Immature natural killer cell (primary cell): ENCODE results near the gene COL20A1. TPM values are rescaled to one million over a fixed set of nuclear protein-coding genes. Genes with fewer than 3 reads are reported as not detected.

Source experiments
- DNase-seq, 3 donors: peaks; one replicate each; pipeline ENCODE4 v3.0.0; 2022; ENCODE audit warnings: mixed read lengths in 1 of 3
- H3K27ac Mint-ChIP-seq, 6 donors: one replicate each; pipeline ENCODE4 v1.8.0; 2020; ENCODE audit warnings: mixed read lengths in 6 of 6, mild to moderate bottlenecking in 5 of 6, inconsistent platforms in 4 of 6, moderate library complexity in 3 of 6
- H3K27me3 Mint-ChIP-seq, 3 donors: one replicate each; pipeline ENCODE4 v1.8.0; 2020 to 2021; ENCODE audit warnings: low read depth in 3 of 3, mild to moderate bottlenecking in 3 of 3, mixed read lengths in 3 of 3, moderate library complexity in 3 of 3, inconsistent platforms in 1 of 3
- H3K36me3 Mint-ChIP-seq, 3 donors: one replicate each; pipeline ENCODE4 v1.8.0; 2020; ENCODE audit warnings: mixed read lengths in 3 of 3, inconsistent platforms in 2 of 3, mild to moderate bottlenecking in 2 of 3
- H3K4me1 Mint-ChIP-seq, 2 donors: one replicate each; pipeline ENCODE4 v1.8.0; 2020; ENCODE audit warnings: inconsistent platforms in 2 of 2, mild to moderate bottlenecking in 2 of 2, mixed read lengths in 2 of 2, moderate library complexity in 1 of 2
- H3K4me3 Mint-ChIP-seq, 5 donors: one replicate each; pipeline ENCODE4 v1.8.0; 2020; ENCODE audit warnings: mild to moderate bottlenecking in 5 of 5, mixed read lengths in 5 of 5, inconsistent platforms in 3 of 5, moderate library complexity in 3 of 5
- H3K9me3 Mint-ChIP-seq, 6 donors: one replicate each; pipeline ENCODE4 v1.8.0; 2020; ENCODE audit warnings: mild to moderate bottlenecking in 6 of 6, mixed read lengths in 6 of 6, inconsistent platforms in 4 of 6, moderate library complexity in 3 of 6
- polyA plus RNA-seq, 3 donors: library from polyadenylated mRNA; unstranded; fragments of 300-500 nt; fragmentation: Illumina TruSeq; gene quantifications; one replicate each; pipeline ENCODE4 v1.2.3, GENCODE V29; 2021

COL20A1 gene
- polyA plus RNA-seq, 3 donors from 2014 or later, result not detected

GRCh38 chr20:63367446-63368055 lies 74.6 kb downstream of the COL20A1 start:
- H3K27me3 Mint-ChIP-seq, result peaks cover 1 to 5% (median 3%) of the 10 kb centered on the region in 3 donors
- no peak for DNase-seq
- peaks cover 0 to under 1% of the 10 kb centered on the region in 2 donors for H3K4me1 Mint-ChIP-seq
- no peak overlapping the region for H3K27ac Mint-ChIP-seq
- H3K4me3 Mint-ChIP-seq, result no peak overlapping the region
- no peaks in the 10 kb centered on the region for H3K9me3 Mint-ChIP-seq
- H3K36me3 Mint-ChIP-seq, result no peaks in the 10 kb centered on the region

GRCh38 chr20:63368151-63368550 lies 75.2 kb downstream of the COL20A1 start:
- no peaks in the 10 kb centered on the region for H3K36me3 Mint-ChIP-seq
- H3K27me3 Mint-ChIP-seq, result peaks cover 1 to 5% (median 5%) of the 10 kb centered on the region in 3 donors
- DNase-seq, result no peak
- H3K9me3 Mint-ChIP-seq, result no peaks in the 10 kb centered on the region
- no peak overlapping the region for H3K4me3 Mint-ChIP-seq
- no peaks in the 10 kb centered on the region for H3K4me1 Mint-ChIP-seq
- H3K27ac Mint-ChIP-seq, result no peak overlapping the region

- Mint-ChIP-seq H3K9me3 (no peaks in the 10 kb centered on the region), H3K27ac (no peak overlapping the region), H3K4me1 (no peaks in the 10 kb centered on the region), H3K27me3 (peaks cover 1 to 5% (median 1%) of the 10 kb centered on the region in 3 donors), H3K36me3 (no peaks in the 10 kb centered on the region), H3K4me3 (no peak overlapping the region)
- no peak for DNase-seq
Observed at GRCh38 chr20:63369024-63369530, 76.1 kb downstream of the COL20A1 start.

- no peaks in the 10 kb centered on the region for H3K36me3 Mint-ChIP-seq
- no peak overlapping the region for H3K4me3 Mint-ChIP-seq
- H3K27ac Mint-ChIP-seq, result no peak overlapping the region
- H3K27me3 Mint-ChIP-seq, result peaks cover 1 to 5% (median 1%) of the 10 kb centered on the region in 3 donors
- DNase-seq, result no peak
- no peaks in the 10 kb centered on the region for H3K9me3 Mint-ChIP-seq
- H3K4me1 Mint-ChIP-seq, result no peaks in the 10 kb centered on the region
Observed at GRCh38 chr20:63369724-63370617, 77.0 kb downstream of the COL20A1 start.

- Mint-ChIP-seq H3K36me3 (no peaks in the 10 kb centered on the region), H3K4me3 (no peak overlapping the region), H3K27ac (no peak overlapping the region), H3K27me3 (peaks cover 1 to 7% (median 1%) of the 10 kb centered on the region in 3 donors), H3K9me3 (no peaks in the 10 kb centered on the region), H3K4me1 (no peaks in the 10 kb centered on the region)
- DNase-seq, result no peak
Observed at GRCh38 chr20:63370618-63371187, 77.7 kb downstream of the COL20A1 start.

- Mint-ChIP-seq H3K4me1 (no peaks in the 10 kb centered on the region), H3K36me3 (no peaks in the 10 kb centered on the region), H3K9me3 (no peaks in the 10 kb centered on the region), H3K27me3 (peaks cover 1 to 7% (median 1%) of the 10 kb centered on the region in 3 donors), H3K27ac (no peak overlapping the region), H3K4me3 (no peak overlapping the region)
- no peak for DNase-seq
Observed at GRCh38 chr20:63371291-63371865, 78.4 kb downstream of the COL20A1 start.

- Mint-ChIP-seq H3K27ac (no peak overlapping the region), H3K27me3 (peaks cover 0 to 7% (median 0%) of the 10 kb centered on the region in 3 donors), H3K36me3 (no peaks in the 10 kb centered on the region), H3K4me3 (no peak overlapping the region), H3K9me3 (no peaks in the 10 kb centered on the region), H3K4me1 (no peaks in the 10 kb centered on the region)
- no peak for DNase-seq
Observed at GRCh38 chr20:63372971-63373885, 80.2 kb downstream of the COL20A1 start.

GRCh38 chr20:63373996-63374395 lies 81.0 kb downstream of the COL20A1 start:
- Mint-ChIP-seq H3K36me3 (no peaks in the 10 kb centered on the region), H3K27me3 (peaks cover 0 to 7% (median 1%) of the 10 kb centered on the region in 3 donors), H3K9me3 (no peaks in the 10 kb centered on the region), H3K4me1 (no peaks in the 10 kb centered on the region), H3K4me3 (no peak overlapping the region), H3K27ac (no peak overlapping the region)
- no peak for DNase-seq

GRCh38 chr20:63374504-63374903 lies 81.5 kb downstream of the COL20A1 start:
- Mint-ChIP-seq H3K4me1 (no peaks in the 10 kb centered on the region), H3K4me3 (no peak overlapping the region), H3K36me3 (no peaks in the 10 kb centered on the region), H3K27me3 (peaks cover 0 to 5% (median 1%) of the 10 kb centered on the region in 3 donors), H3K9me3 (no peaks in the 10 kb centered on the region), H3K27ac (no peak overlapping the region)
- no peak for DNase-seq

- no peak overlapping the region for H3K27ac Mint-ChIP-seq
- H3K9me3 Mint-ChIP-seq, result no peaks in the 10 kb centered on the region
- no peaks in the 10 kb centered on the region for H3K4me1 Mint-ChIP-seq
- no peak for DNase-seq
- H3K36me3 Mint-ChIP-seq, result no peaks in the 10 kb centered on the region
- H3K27me3 Mint-ChIP-seq, result peaks cover 0 to 5% (median 1%) of the 10 kb centered on the region in 3 donors
- H3K4me3 Mint-ChIP-seq, result no peak overlapping the region
Observed at GRCh38 chr20:63375438-63375837, 82.5 kb downstream of the COL20A1 start.

- Mint-ChIP-seq H3K27me3 (peaks cover 0 to 5% (median 1%) of the 10 kb centered on the region in 3 donors), H3K36me3 (no peaks in the 10 kb centered on the region), H3K4me1 (no peaks in the 10 kb centered on the region), H3K4me3 (no peak overlapping the region), H3K9me3 (no peaks in the 10 kb centered on the region), H3K27ac (no peak overlapping the region)
- DNase-seq, result no peak
Observed at GRCh38 chr20:63376283-63377250, 83.6 kb downstream of the COL20A1 start.

- Mint-ChIP-seq H3K27me3 (peaks cover 0 to 5% (median 1%) of the 10 kb centered on the region in 3 donors), H3K4me3 (no peak overlapping the region), H3K36me3 (no peaks in the 10 kb centered on the region), H3K4me1 (no peaks in the 10 kb centered on the region), H3K27ac (no peak overlapping the region), H3K9me3 (no peaks in the 10 kb centered on the region)
- DNase-seq, result no peak
Observed at GRCh38 chr20:63377256-63377941, 84.4 kb downstream of the COL20A1 start.
